GM23338 (cell line): ENCODE data around the gene SBF1. TPM values are rescaled to one million over a fixed set of nuclear protein-coding genes. Genes with fewer than 3 reads are reported as not detected.

ENCODE experiments used
- JUNB ChIP-seq: IDR thresholded peaks from one replicate; pipeline ENCODE4 v1.6.1; 2016; ENCODE audit warnings: antibody characterized with exemption; ENCODE audit not compliant: unreplicated experiment
- NANOG ChIP-seq: IDR thresholded peaks from 2 replicates; pipeline ENCODE4 v1.6.1; 2016; ENCODE audit warnings: antibody characterized with exemption, borderline replicate concordance
- POLR2AphosphoS5 ChIP-seq: IDR thresholded peaks from 2 replicates; pipeline ENCODE4 v1.6.1; 2016; ENCODE audit warnings: antibody characterized with exemption, low read depth
- polyA plus RNA-seq: library from polyadenylated mRNA; unstranded; fragments of >200 nt; fragmentation: Nextera tagmentation; extraction: Ambion mirVana; gene quantifications from 2 replicates; pipeline ENCODE4 v1.2.1, GENCODE V29; 2016
- total RNA-seq: library from RNA; depleted of rRNA; stranded (reverse); fragments of >200 nt; shearing (Covaris generic); gene quantifications from 2 replicates; pipeline ENCODE4 v1.2.3, GENCODE V29; 2014
- TF ChIP-seq, protein P1 (sequence below): fragments of 250-450 bp; sonication (Bioruptor Pico); IDR thresholded peaks from 2 replicates; pipeline ENCODE4 v1.5.0; 2020; ENCODE audit warnings: mild to moderate bottlenecking, moderate library complexity
- TF ChIP-seq, protein P2 (sequence below), 2 experiments: fragments of 200-600 bp in 1 of 2; sonication (generic) in 1 of 2; conservative IDR thresholded peaks; 2 replicates each; pipeline versions ENCODE4 v1.5.1 to v1.6.1; 2016 to 2017; ENCODE audit warnings: antibody characterized with exemption in 2 of 2, low read depth in 2 of 2, mild to moderate bottlenecking in 2 of 2, moderate library complexity in 1 of 2
- TF ChIP-seq, protein P3 (sequence below): IDR thresholded peaks from 2 replicates; pipeline ENCODE4 v1.6.1; 2016; ENCODE audit warnings: antibody characterized with exemption

SBF1 gene
- total and polyA plus RNA-seq, 2 experiments from 2014 or later: 26.5 to 85.4 TPM

DNA sequence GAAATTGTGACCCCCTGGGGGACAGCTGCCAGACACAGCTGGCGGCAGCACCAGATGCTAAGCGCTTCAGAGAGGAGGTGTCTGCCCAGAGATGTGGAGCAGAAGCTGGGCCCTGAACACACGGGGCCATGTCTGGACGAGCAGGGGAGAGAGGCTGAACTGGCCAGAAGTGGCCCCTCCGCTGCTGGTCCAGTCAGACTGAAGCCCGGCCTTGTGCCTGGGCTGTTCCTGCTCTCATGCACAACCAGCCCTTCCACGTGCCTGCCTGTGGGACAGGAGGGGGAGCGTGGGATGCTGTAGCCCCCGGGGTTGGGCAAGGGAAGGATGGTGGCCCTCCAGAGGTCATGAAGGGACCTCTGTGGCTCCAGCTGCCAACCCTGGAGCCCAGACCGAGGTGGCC is 8.3 kb upstream of the SBF1 start (continued):
- TF ChIP-seq, protein P1, sequence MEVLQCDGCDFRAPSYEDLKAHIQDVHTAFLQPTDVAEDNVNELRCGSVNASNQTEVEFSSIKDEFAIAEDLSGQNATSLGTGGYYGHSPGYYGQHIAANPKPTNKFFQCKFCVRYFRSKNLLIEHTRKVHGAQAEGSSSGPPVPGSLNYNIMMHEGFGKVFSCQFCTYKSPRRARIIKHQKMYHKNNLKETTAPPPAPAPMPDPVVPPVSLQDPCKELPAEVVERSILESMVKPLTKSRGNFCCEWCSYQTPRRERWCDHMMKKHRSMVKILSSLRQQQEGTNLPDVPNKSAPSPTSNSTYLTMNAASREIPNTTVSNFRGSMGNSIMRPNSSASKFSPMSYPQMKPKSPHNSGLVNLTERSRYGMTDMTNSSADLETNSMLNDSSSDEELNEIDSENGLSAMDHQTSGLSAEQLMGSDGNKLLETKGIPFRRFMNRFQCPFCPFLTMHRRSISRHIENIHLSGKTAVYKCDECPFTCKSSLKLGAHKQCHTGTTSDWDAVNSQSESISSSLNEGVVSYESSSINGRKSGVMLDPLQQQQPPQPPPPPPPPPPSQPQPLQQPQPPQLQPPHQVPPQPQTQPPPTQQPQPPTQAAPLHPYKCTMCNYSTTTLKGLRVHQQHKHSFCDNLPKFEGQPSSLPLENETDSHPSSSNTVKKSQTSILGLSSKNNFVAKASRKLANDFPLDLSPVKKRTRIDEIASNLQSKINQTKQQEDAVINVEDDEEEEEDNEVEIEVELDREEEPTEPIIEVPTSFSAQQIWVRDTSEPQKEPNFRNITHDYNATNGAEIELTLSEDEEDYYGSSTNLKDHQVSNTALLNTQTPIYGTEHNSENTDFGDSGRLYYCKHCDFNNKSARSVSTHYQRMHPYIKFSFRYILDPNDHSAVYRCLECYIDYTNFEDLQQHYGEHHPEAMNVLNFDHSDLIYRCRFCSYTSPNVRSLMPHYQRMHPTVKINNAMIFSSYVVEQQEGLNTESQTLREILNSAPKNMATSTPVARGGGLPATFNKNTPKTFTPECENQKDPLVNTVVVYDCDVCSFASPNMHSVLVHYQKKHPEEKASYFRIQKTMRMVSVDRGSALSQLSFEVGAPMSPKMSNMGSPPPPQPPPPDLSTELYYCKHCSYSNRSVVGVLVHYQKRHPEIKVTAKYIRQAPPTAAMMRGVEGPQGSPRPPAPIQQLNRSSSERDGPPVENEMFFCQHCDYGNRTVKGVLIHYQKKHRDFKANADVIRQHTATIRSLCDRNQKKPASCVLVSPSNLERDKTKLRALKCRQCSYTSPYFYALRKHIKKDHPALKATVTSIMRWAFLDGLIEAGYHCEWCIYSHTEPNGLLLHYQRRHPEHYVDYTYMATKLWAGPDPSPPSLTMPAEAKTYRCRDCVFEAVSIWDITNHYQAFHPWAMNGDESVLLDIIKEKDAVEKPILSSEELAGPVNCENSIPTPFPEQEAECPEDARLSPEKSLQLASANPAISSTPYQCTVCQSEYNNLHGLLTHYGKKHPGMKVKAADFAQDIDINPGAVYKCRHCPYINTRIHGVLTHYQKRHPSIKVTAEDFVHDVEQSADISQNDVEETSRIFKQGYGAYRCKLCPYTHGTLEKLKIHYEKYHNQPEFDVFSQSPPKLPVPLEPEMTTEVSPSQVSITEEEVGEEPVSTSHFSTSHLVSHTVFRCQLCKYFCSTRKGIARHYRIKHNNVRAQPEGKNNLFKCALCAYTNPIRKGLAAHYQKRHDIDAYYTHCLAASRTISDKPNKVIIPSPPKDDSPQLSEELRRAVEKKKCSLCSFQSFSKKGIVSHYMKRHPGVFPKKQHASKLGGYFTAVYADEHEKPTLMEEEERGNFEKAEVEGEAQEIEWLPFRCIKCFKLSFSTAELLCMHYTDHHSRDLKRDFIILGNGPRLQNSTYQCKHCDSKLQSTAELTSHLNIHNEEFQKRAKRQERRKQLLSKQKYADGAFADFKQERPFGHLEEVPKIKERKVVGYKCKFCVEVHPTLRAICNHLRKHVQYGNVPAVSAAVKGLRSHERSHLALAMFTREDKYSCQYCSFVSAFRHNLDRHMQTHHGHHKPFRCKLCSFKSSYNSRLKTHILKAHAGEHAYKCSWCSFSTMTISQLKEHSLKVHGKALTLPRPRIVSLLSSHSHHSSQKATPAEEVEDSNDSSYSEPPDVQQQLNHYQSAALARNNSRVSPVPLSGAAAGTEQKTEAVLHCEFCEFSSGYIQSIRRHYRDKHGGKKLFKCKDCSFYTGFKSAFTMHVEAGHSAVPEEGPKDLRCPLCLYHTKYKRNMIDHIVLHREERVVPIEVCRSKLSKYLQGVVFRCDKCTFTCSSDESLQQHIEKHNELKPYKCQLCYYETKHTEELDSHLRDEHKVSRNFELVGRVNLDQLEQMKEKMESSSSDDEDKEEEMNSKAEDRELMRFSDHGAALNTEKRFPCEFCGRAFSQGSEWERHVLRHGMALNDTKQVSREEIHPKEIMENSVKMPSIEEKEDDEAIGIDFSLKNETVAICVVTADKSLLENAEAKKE (CRISPR knock-in tag): no peak
- TF ChIP-seq JUNB (no peak), POLR2AphosphoS5 (no peak), NANOG (no peak)
- TF ChIP-seq, protein P2, sequence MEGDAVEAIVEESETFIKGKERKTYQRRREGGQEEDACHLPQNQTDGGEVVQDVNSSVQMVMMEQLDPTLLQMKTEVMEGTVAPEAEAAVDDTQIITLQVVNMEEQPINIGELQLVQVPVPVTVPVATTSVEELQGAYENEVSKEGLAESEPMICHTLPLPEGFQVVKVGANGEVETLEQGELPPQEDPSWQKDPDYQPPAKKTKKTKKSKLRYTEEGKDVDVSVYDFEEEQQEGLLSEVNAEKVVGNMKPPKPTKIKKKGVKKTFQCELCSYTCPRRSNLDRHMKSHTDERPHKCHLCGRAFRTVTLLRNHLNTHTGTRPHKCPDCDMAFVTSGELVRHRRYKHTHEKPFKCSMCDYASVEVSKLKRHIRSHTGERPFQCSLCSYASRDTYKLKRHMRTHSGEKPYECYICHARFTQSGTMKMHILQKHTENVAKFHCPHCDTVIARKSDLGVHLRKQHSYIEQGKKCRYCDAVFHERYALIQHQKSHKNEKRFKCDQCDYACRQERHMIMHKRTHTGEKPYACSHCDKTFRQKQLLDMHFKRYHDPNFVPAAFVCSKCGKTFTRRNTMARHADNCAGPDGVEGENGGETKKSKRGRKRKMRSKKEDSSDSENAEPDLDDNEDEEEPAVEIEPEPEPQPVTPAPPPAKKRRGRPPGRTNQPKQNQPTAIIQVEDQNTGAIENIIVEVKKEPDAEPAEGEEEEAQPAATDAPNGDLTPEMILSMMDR (conservative IDR thresholded peaks at IDR 0.05; ENCODE audit: low read depth in 2 of 2): no peak
- TF ChIP-seq, protein P3, sequence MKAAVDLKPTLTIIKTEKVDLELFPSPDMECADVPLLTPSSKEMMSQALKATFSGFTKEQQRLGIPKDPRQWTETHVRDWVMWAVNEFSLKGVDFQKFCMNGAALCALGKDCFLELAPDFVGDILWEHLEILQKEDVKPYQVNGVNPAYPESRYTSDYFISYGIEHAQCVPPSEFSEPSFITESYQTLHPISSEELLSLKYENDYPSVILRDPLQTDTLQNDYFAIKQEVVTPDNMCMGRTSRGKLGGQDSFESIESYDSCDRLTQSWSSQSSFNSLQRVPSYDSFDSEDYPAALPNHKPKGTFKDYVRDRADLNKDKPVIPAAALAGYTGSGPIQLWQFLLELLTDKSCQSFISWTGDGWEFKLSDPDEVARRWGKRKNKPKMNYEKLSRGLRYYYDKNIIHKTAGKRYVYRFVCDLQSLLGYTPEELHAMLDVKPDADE: no peak
